Adrenal gland (tissue), 12 donors: ENCODE results near the gene SWT1. TPM values are rescaled to one million over a fixed set of nuclear protein-coding genes. Genes with fewer than 3 reads are reported as not detected.

Experiments used
- DNase-seq, 7 donors: peaks; one replicate each; pipeline ENCODE4 v3.0.0-alpha.2; 2019 to 2020
- H3K27ac ChIP-seq, 5 donors: fragments of 200-600 bp; sonication (generic) in 4 of 5; 1 replicate in 3 of 5; 2 replicates in 2 of 5; pipeline versions ENCODE4 v1.5.1 to v1.8.0; 2016 to 2020; ENCODE audit warnings: mild to moderate bottlenecking in 1 of 5
- H3K27me3 ChIP-seq: fragments of 200-600 bp; 2 replicates; pipeline ENCODE4 v1.8.0; 2021
- H3K36me3 ChIP-seq, 2 donors: fragments of 200-600 bp; replicated peaks in 1 of 2; 1 replicate in 1 of 2; 2 replicates in 1 of 2; pipeline versions ENCODE4 v1.5.1 to v1.8.0; 2018 to 2022
- H3K4me1 ChIP-seq, 2 donors: fragments of 200-600 bp; replicated peaks in 1 of 2; 1 replicate in 1 of 2; 2 replicates in 1 of 2; pipeline versions ENCODE4 v1.5.1 to v1.8.0; 2018 to 2021
- H3K4me3 ChIP-seq, 4 donors: fragments of 200-600 bp; sonication (generic) in 3 of 4; one replicate each; pipeline ENCODE4 v1.5.1; 2016 to 2018
- H3K9me3 ChIP-seq, 3 donors: fragments of 200-600 bp; sonication (generic) in 1 of 3; replicated peaks in 1 of 3; 1 replicate in 2 of 3; 2 replicates in 1 of 3; pipeline versions ENCODE4 v1.5.1 to v1.8.0; 2016 to 2021
- CTCF ChIP-seq, 6 experiments: fragments of 450-650 bp in 4 of 6; fragments of 200-600 bp in 2 of 6; sonication (generic) in 1 of 6; IDR thresholded peaks; 1 replicate in 5 of 6; 2 replicates in 1 of 6; pipeline versions ENCODE4 v1.5.1 to v1.8.0; 2016 to 2021; ENCODE audit warnings: antibody characterized with exemption in 6 of 6, mild to moderate bottlenecking in 2 of 6, moderate library complexity in 1 of 6
- POLR2A ChIP-seq, 2 donors: fragments of 450-650 bp; IDR thresholded peaks; one replicate each; pipeline ENCODE4 v1.6.1; 2017; ENCODE audit warnings: antibody characterized with exemption in 2 of 2, mild to moderate bottlenecking in 2 of 2, moderate library complexity in 1 of 2
- WGBS, 4 donors: extraction: QIAGEN DNeasy Blood & Tissue Kit in 2 of 4; methylation state at CpG; one replicate each; pipeline versions ENCODE4 v1.1.5 to v1.1.7; 2013 to 2017; 5-methylcytosine and 5-hydroxymethylcytosine counted together
- intact Hi-C, 2 donors: fragments of 100-400 bp; cut with DNase I; formaldehyde crosslinking; loops; one replicate each; pipeline versions ENCODE4 v1.14.1 to v1.15.0; 2022 to 2023
- polyA plus RNA-seq, 3 donors: library from polyadenylated mRNA; stranded (reverse); fragments of 200-250 nt in 2 of 3; fragments of 350-450 nt in 1 of 3; fragmentation: Illumina TruSeq in 1 of 3; extraction: RNeasy Lipid Tissue Mini Kit (QIAGEN cat#74804) in 1 of 3; gene quantifications; one replicate each; pipeline ENCODE4 v1.2.3, GENCODE V29; 2013 to 2014
- total RNA-seq, 9 donors: library from RNA; depleted of rRNA in 4 of 9; stranded (reverse); fragments of >200 nt in 4 of 9; fragments of 120-200 nt in 1 of 9; fragmentation: NEBNext Ultra II Directional in 1 of 9; extraction: Animal tissue kit (Norgen Biotek cat#: 25700) in 1 of 9; gene quantifications; one replicate each; pipeline versions ENCODE4 v1.1.0 to v1.2.4, GENCODE V29; 2013 to 2023
- donor health status: healthy with polysubstance abuse.
- donor health status: Bipolar disorder and iron deficiency.
- donor health status: DM: yes; HTN: yes; CAD: no.
- donor health status: DM: no; HTN: no; CAD: no.
- donor health status: DM: no; HTN: no; CAD: no.
- donor health status: DM: yes; HTN: yes; CAD: no.

The SWT1 gene
- total and polyA plus RNA-seq, 12 donors, result 1.9 to 11.0 (median 5.6) TPM

- H3K9me3 ChIP-seq, result peaks cover 0 to 3% (median 0%) of the 10 kb centered on the region in 3 donors
- WGBS, 4 donors, result 88 to 94% (median 91%) methylated on average over 1 of the region's 1 CpG
- TF ChIP-seq POLR2A (IDR thresholded peaks at IDR 0.05) (no peak), CTCF (IDR thresholded peaks at IDR 0.05) (no peak)
- H3K4me1 ChIP-seq, result no peaks in the 10 kb centered on the region
- H3K4me3 ChIP-seq, result no peak overlapping the region
- H3K27ac ChIP-seq, result no peak overlapping the region
- no peaks in the 10 kb centered on the region for H3K27me3 ChIP-seq
- no peak for DNase-seq
- intact Hi-C loops, result no loop called here
- H3K36me3 ChIP-seq, result no peaks in the 10 kb centered on the region
Observed at GRCh38 chr1:185215911-185216310, 58.9 kb downstream of the SWT1 start.

- H3K4me1 ChIP-seq, result no peaks in the 10 kb centered on the region
- H3K4me3 ChIP-seq, result no peak overlapping the region
- 90 to 100% (median 97%) methylated on average over 1 of the region's 1 CpG for WGBS, 4 donors
- no peaks in the 10 kb centered on the region for H3K36me3 ChIP-seq
- H3K27ac ChIP-seq, result no peak overlapping the region
- H3K27me3 ChIP-seq, result no peaks in the 10 kb centered on the region
- DNase-seq, result no peak
- intact Hi-C loops, result no loop called here
- TF ChIP-seq POLR2A (IDR thresholded peaks at IDR 0.05) (no peak), CTCF (IDR thresholded peaks at IDR 0.05) (no peak)
- no peaks in the 10 kb centered on the region for H3K9me3 ChIP-seq
Observed at GRCh38 chr1:185224132-185224531, 67.2 kb downstream of the SWT1 start.

- intact Hi-C loops, result no loop called here
- Histone ChIP-seq H3K4me3 (no peak overlapping the region), H3K27ac (no peak overlapping the region), H3K4me1 (no peaks in the 10 kb centered on the region), H3K27me3 (no peaks in the 10 kb centered on the region), H3K9me3 (no peaks in the 10 kb centered on the region), H3K36me3 (no peaks in the 10 kb centered on the region)
- TF ChIP-seq POLR2A (IDR thresholded peaks at IDR 0.05) (no peak), CTCF (IDR thresholded peaks at IDR 0.05) (no peak)
- DNase-seq, result no peak
- WGBS, 4 donors, result 91 to 100% (median 94%) methylated on average over 4 of the region's 4 CpGs
Observed at GRCh38 chr1:185227161-185227560, 70.2 kb downstream of the SWT1 start.

GRCh38 chr1:185228979-185229378 lies 72.0 kb downstream of the SWT1 start:
- Histone ChIP-seq H3K27me3 (no peaks in the 10 kb centered on the region), H3K4me1 (no peaks in the 10 kb centered on the region), H3K9me3 (no peaks in the 10 kb centered on the region), H3K4me3 (no peak overlapping the region), H3K27ac (no peak overlapping the region), H3K36me3 (no peaks in the 10 kb centered on the region)
- no peak for DNase-seq
- no peak for TF ChIP-seq CTCF (IDR thresholded peaks at IDR 0.05)
- no peak for TF ChIP-seq POLR2A (IDR thresholded peaks at IDR 0.05)
- intact Hi-C loops, result no loop called here
- 93 to 97% (median 95%) methylated on average over 4 of the region's 4 CpGs for WGBS, 4 donors
